Measurements from ENCODE around the gene ACVR1. TPM values are rescaled to one million over a fixed set of nuclear protein-coding genes. Genes with fewer than 3 reads are reported as not detected.

ACVR1 gene
- total and polyA plus RNA-seq, 2 of the 13 experiments (the other 11 are each of a cell fraction or from before 2014, with no cell fraction given): 2.3 to 5.4 TPM

DNA sequence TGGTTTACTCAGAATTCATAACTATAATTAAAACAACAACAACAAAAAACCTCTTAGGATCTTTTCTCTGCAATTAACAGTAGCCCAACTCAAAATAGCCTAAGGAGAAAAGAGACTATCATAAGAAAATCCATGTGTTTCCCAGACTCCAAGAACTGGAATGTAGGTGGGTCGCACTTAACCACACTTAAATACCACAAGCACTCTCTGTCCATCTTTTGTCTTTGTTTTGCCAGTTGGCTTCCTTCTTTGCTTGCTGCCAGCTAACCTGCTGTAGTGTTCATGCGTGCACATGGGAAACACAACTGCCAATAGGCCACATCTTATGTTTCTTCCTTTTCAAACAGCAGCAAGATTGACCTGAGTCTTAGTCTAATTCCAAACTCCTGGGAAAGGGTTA is 24.1 kb upstream of the ACVR1 start:
- ChIA-PET CTCF (ENCODE audit: low intra/inter-chr PET ratio, low total read pairs) (no interaction called here), POLR2A (no interaction called here)
- Histone ChIP-seq H3K79me2 (ENCODE audit: insufficient read depth, low read length) (no peaks in the 10 kb centered on the region), H2AFZ (ENCODE audit: low read length) (no peak overlapping the region), H3K4me3 (replicated peaks in 1 of 3; ENCODE audit: insufficient read depth in 1 of 3, low read depth in 2 of 3, low read length in 3 of 3) (no peak overlapping the region), H4K20me1 (ENCODE audit: insufficient read depth, low read length) (no peaks in the 10 kb centered on the region), H3K4me1 (ENCODE audit: insufficient read depth, low read length) (no peaks in the 10 kb centered on the region), H3K4me2 (ENCODE audit: low read depth, low read length) (no peak overlapping the region), H3K27ac (ENCODE audit: extremely low read length, insufficient read depth, low read length) (no peak overlapping the region), H3K36me3 (replicated peaks in 1 of 2; ENCODE audit: control insufficient read depth in 1 of 2, insufficient read depth in 2 of 2, low read length in 2 of 2) (no peaks in the 10 kb centered on the region), H3K9ac (ENCODE audit: insufficient read depth, low read depth, low read length) (no peak overlapping the region), H3K27me3 (ENCODE audit: control insufficient read depth in 1 of 2, insufficient read depth in 2 of 2, low read length in 2 of 2) (peaks cover 0 to 13% of the 10 kb centered on the region in 2 experiments; a peak in 1 of 5 replicates), H3K9me3 (ENCODE audit: low read length) (no peaks in the 10 kb centered on the region)
- FAIRE-seq: no peak
- no peak for DNase-seq (ENCODE audit: low spot score)
- in situ Hi-C loops (cut with HindIII; ENCODE audit: extremely low pct_ligation_motif_present, low pct_unique_long_range_greater_than_20kb) (no loop called here), intact Hi-C loops (cut with micrococcal nuclease; ENCODE audit: unreplicated experiment) (loop anchor here (5.0 kb wide), 1 partner anchor 112 kb away; no protein-coding TSS in a partner anchor)
- no peak for ATAC-seq
- 41% methylated on average over 2 of the region's 2 CpGs for WGBS (ENCODE audit: low lambda C conversion rate)
- no TSS peak for BruUV-seq (replicated peaks)
- TF ChIP-seq NKX3-1 (CRISPR knock-in tag; IDR thresholded peaks at IDR 0.05): no peak
- no peak for TF ChIP-seq ZFX (CRISPR knock-in tag; IDR thresholded peaks at IDR 0.05; ENCODE audit: low read depth)
- no peak for TF ChIP-seq YEATS2 (CRISPR knock-in tag; IDR thresholded peaks at IDR 0.05; ENCODE audit: borderline replicate concordance)
- no peak for TF ChIP-seq HNF4G (IDR thresholded peaks at IDR 0.05; ENCODE audit: borderline replicate concordance, low read depth, low read length)
- no peak for TF ChIP-seq HNF4G (CRISPR knock-in tag; IDR thresholded peaks at IDR 0.05; ENCODE audit: borderline replicate concordance, low read depth)
- no peak for TF ChIP-seq STAT5B (CRISPR knock-in tag; IDR thresholded peaks at IDR 0.05)
- TF ChIP-seq KAT8 (CRISPR knock-in tag; IDR thresholded peaks at IDR 0.05): no peak
- TF ChIP-seq HOXA9 (CRISPR knock-in tag; IDR thresholded peaks at IDR 0.05; ENCODE audit: borderline replicate concordance): no peak
- no peak for TF ChIP-seq CHCHD3 (CRISPR knock-in tag; IDR thresholded peaks at IDR 0.05)
- no peak for TF ChIP-seq MAFK (conservative IDR thresholded peaks at IDR 0.05 in 1 of 2, IDR thresholded peaks at IDR 0.05 in 1 of 2; ENCODE audit: low read length in 2 of 2)
- TF ChIP-seq, protein P1, sequence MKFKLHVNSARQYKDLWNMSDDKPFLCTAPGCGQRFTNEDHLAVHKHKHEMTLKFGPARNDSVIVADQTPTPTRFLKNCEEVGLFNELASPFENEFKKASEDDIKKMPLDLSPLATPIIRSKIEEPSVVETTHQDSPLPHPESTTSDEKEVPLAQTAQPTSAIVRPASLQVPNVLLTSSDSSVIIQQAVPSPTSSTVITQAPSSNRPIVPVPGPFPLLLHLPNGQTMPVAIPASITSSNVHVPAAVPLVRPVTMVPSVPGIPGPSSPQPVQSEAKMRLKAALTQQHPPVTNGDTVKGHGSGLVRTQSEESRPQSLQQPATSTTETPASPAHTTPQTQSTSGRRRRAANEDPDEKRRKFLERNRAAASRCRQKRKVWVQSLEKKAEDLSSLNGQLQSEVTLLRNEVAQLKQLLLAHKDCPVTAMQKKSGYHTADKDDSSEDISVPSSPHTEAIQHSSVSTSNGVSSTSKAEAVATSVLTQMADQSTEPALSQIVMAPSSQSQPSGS (CRISPR knock-in tag; IDR thresholded peaks at IDR 0.05): no peak
- no peak for TF ChIP-seq SMAD9 (CRISPR knock-in tag; IDR thresholded peaks at IDR 0.05)
- TF ChIP-seq, protein P2, sequence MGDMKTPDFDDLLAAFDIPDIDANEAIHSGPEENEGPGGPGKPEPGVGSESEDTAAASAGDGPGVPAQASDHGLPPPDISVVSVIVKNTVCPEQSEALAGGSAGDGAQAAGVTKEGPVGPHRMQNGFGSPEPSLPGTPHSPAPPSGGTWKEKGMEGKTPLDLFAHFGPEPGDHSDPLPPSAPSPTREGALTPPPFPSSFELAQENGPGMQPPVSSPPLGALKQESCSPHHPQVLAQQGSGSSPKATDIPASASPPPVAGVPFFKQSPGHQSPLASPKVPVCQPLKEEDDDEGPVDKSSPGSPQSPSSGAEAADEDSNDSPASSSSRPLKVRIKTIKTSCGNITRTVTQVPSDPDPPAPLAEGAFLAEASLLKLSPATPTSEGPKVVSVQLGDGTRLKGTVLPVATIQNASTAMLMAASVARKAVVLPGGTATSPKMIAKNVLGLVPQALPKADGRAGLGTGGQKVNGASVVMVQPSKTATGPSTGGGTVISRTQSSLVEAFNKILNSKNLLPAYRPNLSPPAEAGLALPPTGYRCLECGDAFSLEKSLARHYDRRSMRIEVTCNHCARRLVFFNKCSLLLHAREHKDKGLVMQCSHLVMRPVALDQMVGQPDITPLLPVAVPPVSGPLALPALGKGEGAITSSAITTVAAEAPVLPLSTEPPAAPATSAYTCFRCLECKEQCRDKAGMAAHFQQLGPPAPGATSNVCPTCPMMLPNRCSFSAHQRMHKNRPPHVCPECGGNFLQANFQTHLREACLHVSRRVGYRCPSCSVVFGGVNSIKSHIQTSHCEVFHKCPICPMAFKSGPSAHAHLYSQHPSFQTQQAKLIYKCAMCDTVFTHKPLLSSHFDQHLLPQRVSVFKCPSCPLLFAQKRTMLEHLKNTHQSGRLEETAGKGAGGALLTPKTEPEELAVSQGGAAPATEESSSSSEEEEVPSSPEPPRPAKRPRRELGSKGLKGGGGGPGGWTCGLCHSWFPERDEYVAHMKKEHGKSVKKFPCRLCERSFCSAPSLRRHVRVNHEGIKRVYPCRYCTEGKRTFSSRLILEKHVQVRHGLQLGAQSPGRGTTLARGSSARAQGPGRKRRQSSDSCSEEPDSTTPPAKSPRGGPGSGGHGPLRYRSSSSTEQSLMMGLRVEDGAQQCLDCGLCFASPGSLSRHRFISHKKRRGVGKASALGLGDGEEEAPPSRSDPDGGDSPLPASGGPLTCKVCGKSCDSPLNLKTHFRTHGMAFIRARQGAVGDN (CRISPR knock-in tag; IDR thresholded peaks at IDR 0.05): no peak
- TF ChIP-seq KLF11 (CRISPR knock-in tag; IDR thresholded peaks at IDR 0.05): no peak
- TF ChIP-seq, protein P3, sequence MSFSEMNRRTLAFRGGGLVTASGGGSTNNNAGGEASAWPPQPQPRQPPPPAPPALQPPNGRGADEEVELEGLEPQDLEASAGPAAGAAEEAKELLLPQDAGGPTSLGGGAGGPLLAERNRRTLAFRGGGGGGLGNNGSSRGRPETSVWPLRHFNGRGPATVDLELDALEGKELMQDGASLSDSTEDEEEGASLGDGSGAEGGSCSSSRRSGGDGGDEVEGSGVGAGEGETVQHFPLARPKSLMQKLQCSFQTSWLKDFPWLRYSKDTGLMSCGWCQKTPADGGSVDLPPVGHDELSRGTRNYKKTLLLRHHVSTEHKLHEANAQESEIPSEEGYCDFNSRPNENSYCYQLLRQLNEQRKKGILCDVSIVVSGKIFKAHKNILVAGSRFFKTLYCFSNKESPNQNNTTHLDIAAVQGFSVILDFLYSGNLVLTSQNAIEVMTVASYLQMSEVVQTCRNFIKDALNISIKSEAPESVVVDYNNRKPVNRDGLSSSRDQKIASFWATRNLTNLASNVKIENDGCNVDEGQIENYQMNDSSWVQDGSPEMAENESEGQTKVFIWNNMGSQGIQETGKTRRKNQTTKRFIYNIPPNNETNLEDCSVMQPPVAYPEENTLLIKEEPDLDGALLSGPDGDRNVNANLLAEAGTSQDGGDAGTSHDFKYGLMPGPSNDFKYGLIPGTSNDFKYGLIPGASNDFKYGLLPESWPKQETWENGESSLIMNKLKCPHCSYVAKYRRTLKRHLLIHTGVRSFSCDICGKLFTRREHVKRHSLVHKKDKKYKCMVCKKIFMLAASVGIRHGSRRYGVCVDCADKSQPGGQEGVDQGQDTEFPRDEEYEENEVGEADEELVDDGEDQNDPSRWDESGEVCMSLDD (CRISPR knock-in tag; IDR thresholded peaks at IDR 0.05; ENCODE audit: borderline replicate concordance): no peak
- no peak for TF ChIP-seq HOXA5 (CRISPR knock-in tag; IDR thresholded peaks at IDR 0.05)
- TF ChIP-seq, protein P4, sequence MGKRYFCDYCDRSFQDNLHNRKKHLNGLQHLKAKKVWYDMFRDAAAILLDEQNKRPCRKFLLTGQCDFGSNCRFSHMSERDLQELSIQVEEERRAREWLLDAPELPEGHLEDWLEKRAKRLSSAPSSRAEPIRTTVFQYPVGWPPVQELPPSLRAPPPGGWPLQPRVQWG (CRISPR knock-in tag; IDR thresholded peaks at IDR 0.05; ENCODE audit: borderline replicate concordance, low read depth): no peak
